GM21423 (cell line): Measurements from ENCODE around the gene MAML2.

Experiments
- ATAC-seq: cut with Tn5 transposase; IDR thresholded peaks from one replicate; pipeline ENCODE4 v1.9.1; 2021; ENCODE audit warnings: mild to moderate bottlenecking, moderate library complexity; ENCODE audit not compliant: unreplicated experiment

Gene MAML2

DNA sequence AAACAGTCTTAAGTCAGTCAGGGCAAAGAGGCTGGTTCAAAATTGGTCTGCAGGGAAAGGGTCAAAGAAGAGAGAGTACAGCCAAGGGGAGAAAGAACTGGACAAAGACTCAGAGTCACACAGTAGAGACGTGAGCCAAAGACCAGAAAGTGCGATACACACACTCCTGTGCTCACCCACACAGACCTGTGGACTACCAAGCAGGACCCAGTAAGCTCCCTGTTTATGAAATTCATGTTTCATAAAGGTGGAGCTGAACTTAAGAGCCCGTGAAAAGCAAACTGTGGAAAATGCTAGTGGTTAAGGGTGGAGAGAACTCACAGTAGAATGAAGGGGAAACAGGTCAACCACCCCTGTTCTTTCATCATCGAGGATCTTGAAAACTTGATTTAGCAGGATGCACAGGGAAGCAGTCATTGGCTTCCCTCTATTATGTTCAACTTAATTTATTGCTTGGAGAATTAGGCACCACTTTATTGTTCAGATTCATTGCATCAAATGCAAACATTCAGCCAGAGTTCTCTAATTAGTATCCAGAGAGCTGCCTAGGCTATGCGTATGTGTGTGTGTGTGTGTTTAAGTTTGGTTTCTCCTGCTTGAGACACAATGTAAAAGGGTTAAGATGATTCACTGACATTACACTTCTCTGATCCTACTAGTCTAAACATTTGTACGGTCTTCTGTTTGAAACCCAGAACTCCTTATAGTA lies 258.2 kb downstream of the MAML2 start:
- ATAC-seq = no peak

DNA sequence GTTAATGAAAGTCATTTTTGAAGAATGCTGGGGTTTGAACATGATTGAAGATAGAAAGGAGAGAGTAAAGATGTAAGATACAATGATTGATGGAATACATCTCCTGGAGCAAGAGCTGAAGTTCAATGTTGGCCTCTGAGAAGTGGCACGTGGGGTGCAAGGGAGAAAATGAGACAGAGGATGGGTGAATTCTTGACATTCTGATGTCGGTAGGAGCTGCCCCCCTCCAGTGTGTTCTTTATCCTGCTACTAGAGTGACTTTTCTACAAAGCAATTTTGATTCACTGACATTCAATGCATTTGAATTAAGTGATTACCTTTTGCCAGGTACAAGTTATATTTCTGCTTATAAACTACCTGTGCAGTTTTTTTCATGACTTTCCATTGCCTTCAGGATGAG lies 260.1 kb downstream of the MAML2 start:
- no peak for ATAC-seq

DNA sequence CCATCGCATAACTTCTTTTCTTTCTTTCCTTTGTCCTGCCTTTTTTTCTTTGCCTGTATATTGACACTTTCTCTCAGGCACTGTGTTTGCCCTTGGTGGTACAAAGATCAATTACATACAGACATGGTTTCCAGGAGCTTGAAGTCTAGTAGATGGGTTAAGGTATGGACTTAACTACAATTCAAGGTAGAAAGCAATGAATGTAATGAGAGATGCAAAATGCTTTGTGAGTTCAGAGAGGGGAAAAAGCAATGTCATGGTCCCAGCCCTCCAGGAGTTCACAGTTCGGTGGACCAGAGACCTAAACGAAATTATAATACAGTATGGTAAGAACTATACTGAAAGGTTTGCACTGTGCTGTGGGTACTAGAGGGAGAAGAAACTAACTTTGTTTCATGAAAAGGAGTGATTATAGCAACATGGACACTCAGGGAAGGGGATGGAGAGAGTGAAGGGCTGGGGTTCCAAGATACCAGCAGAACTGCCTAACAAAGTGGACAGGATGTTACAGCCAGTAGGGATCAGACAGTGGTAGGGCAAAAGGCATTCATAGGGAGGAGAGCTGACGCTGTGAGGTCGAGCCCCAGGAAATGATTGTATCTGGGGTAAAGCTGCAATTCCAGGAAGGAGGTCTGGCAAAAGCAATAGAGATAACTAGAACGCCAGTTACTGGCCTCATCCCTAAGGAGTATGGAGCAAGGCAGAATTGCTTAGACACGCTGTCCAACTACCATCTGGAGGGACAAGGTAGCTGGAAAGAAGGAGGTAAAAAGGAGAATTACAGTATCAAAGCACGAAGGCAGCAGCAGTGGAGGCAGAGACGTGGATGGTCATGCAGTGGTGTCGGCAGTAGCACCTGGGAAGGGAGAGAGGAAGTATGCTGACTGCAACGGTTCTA lies 260.7 kb downstream of the MAML2 start:
- no peak for ATAC-seq

DNA sequence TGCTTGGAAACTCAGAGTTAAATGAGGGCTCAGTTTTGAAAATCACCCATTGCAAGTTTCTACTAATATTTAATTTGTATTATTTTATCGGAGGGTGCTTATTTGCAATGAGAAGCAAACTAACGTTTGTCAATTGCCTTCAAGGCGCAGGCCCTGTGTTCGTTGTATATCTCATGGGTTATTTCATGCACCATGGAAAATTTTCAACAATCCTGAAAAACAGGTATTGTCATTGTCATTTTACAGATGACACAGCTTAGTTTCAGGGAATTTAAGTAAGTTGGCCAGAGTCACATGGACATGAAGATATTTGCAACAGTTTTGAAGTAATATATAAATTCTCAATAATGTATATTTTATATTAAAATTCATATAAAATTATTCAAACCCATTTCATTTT lies 261.4 kb downstream of the MAML2 start:
- ATAC-seq = no peak

DNA sequence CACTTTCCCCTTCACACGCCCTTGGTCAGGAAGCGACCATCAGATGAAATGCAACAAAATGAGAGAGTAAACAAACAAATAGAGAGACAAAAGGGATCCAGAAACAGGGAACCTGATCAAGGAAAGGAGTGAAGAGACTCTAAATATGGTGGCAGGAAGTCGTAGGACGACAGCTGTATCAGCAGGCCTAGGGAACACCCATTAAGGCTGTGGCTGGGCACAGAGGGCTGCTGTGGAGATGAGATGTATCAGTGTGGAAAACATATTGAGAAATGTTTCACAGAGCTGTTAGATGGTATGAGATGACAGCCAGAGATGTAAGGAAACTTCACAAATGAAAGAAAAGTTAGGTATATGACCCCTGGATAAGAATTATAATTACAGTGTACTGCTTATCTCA lies 263.3 kb downstream of the MAML2 start:
- no peak for ATAC-seq

DNA sequence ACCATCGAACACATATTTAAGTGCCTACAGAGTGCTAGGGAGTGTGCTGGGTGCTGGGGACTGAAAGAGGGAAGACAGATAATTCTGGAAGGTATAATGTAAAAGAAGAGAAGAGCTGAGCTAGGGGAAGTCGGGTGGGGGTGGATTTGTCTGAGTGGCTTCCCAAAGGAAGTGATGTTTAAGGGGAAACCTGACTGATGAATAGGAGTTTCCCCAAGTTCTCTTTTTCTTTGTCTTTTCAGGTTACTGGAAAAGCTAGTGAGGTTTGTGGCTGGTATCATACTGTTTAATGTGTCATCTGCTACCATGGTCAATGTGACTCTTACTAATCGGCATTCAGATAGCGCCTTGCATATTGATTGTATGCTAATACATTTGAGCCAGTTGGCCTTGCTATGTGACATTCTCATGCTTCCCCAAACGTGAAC lies 267.4 kb downstream of the MAML2 start:
- peak; percentile 84 for ATAC-seq

DNA sequence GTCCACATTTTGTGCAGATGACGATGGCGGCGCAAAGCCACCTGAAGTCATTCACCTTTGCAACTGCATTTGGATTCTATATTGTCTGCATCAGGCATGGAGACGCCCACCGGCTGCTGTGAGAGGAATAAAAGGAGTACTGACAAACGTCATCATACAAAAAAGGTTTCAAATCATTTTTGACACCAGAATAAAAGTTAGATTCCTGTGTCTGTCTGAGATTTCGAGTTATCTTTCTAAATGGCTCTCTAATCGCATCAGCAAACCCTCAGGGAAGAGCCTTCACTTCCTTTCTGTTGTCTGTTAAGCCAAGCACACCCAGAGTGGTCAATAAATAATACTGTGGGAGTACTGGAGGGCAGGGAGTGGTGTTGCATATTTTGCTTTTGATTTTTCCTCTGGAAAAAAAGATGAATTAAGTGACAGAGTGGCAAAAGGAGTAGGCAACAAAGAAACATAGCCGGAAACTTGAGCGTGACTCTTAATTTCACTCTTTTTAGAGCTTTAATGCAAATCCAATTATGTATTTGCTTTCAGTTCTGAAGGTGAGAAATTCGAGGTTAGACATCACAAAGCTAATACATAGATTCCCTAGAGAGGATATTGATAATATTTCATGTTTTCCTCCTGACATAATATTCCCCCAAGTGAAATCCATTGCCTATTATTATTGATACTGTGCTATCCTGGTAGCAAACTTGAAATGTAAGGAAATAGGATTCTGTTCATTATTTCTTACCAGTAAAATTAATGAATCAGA lies 268.3 kb downstream of the MAML2 start:
- peak; percentile 38 for ATAC-seq

DNA sequence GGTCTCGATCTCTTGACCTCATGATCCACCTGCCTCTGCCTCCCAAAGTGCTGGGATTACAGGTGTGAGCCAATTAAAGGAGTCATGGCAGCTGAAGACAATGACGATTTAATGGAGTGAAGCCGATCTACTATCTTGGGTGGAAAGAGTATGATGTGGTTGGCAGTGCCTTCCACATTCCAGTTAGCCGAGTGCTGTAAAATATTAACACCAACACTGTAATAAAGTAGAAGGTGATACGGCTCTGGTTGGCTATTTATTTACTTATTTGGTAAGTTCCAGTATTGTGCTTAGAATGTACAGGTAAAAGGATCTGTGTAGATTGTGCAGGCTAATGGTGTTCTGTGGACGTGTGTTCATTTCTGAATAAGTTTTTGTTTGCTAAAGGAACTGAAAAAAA lies 269.5 kb downstream of the MAML2 start:
- ATAC-seq = no peak

DNA sequence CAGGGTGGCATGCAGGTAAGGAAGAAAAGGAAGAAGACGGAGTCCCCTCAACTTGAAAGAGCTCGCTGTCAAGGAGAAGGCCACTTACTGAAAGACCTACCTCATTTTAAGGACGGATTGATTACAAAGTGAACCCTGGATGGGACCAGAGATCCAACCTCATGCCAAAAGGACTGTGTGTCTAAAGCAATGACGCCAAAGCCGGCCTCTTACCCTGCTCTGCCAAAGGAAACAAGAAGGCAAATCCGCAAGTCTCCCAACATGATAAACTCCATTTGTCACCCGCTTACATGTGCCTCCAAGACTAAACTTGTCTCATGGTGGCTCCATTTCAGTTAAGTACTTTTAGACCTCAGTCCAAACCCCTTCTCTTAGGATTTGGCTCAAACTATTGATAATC lies 270.4 kb downstream of the MAML2 start:
- no peak for ATAC-seq

DNA sequence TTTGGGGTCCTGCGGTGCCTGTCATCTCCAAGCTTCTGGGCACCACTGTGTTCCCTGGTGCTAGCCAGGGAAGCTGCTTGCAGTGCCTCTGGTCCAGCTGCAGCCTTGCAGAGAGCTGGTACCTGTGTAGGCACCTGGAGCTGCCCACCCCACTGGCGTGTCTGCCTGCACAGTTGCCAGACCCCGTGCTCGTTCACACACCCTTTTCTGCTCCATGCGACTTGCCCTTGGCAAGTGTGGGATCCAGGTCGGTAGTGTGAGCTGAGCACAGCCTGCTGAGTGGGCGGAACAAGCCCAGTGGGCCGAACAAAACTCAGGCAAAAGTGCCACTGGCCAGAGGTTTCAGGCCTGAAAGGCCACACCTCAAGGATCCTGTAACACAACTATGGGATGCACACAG lies 272.5 kb downstream of the MAML2 start:
- no peak for ATAC-seq

DNA sequence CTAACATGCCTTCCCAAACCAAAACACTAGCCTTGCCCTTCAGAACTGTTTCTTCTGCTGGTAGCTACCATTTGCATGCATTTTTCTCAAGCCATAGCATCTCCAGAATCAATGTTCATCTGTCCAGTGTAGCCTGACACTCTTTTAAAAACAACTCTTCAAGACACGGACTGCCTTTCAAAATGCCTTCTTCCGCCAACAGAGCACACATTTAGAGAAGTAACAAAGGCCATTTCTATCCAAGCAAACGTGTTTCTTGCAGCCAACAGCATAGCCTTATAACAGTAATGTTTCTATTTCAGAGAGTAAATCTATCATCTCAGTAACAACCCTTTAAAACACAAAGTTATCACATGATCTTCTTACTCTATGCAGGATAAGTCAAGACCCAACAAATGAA lies 275.8 kb downstream of the MAML2 start:
- no peak for ATAC-seq

DNA sequence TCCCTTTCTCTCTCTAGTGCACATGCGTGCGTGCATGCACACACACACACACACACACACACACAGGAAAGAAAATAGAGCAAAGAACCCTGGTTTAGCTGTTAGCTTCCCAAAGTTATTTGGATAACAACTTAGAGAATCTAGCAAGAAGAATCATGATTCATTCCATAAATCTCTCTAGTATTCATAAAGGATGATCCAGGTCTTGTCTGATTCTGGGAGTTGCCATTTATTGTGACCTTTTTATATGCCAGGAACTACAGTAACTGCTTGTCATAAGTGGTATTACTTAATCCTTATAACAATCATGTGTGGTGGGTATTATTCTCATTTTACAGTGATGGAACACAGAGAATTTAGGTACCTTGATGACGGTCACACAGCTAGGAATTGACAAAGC lies 277.6 kb downstream of the MAML2 start:
- ATAC-seq = no peak

DNA sequence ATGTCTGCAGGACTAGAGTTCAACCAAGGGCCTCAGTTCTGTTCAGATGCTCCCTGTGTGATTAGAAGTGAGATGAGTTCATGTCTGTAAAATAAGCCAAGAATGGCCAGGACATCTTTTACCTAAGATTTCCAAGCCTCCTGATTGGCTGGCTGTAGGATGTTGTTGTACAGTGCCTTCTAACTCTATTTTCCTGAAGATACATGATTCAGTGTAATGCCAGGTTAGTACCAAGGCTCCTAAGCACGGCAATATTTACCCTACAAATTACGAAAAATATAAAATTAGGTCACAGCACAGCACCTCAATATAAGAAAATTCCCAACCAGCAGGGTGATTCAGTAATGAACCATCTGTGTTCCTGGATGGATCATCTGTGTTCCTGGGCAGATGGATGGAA lies 279.1 kb downstream of the MAML2 start:
- no peak for ATAC-seq

DNA sequence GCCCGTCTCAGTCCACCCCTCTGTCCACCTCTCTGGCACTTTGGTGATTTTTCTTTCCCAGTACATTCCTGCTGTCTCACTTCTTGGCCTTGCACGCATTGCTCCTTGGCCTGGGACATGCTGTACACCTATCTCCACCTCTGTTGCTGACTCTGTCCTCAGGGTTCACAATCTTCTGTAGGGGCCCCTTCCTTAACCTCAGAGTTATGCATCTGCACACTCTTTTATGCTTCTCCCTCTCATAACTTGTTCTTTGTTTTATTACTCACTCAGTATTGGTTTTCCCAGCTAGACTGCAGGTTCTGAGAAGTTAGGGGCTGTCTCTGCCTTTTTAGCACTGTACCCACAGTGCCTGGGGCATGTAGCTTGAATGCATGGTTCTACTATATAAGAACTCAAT lies 279.9 kb downstream of the MAML2 start:
- no peak for ATAC-seq

DNA sequence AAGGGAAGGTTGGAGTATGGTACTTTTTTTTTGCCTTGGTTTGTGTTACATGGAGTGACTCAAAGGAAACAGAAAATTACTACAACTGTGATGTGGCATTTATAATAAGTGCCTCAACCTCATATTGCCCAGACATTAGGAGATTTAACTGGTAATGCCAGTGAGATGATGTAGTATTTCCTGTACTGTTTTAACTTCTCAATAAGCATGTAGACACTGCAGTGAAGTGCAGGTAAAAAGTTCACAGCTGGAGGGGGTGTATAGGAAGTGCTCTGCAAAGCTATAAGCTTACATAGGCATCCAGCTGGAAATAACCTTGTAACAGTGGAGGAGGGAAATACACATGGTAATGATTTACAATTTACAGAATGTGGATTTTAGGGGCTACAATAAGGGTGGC lies 280.9 kb downstream of the MAML2 start:
- ATAC-seq = peak; percentile 92

DNA sequence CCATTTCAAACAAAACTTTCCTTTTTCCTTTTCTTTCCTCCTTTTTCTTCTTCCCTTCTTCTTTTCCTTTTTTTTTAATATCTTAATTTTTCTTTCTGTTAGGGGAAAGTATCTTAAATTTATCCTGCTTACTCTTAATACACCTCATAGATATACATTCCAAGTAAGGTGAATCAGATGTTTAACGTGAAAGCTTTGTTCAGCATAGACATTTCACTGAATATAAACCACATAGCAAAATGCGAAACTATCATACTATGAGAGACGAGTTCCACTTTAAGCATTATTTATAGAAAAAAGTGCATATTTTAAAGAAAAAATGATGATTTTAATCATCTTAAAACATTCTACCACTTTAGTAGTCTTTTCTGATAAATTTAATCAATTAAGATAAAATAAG lies 281.3 kb downstream of the MAML2 start:
- no peak for ATAC-seq

DNA sequence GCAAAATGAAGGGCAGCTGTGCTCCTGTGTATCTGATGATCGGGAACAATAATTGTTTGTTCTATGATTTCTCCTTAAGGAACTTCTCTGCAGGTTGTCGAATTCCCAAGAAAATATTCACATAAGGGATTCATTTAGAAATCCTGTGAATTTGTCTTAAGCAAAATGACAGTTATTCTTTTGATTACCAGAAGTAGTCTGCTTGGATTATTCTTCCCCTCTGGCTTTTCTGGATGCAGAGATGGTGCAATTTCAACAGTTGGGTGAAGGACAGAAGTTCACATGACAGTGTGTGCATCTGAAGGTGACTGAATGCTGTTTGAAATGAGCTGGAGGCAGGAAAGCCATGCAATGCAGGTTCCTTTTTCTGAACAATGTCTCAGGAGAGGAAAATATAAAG lies 281.9 kb downstream of the MAML2 start:
- no peak for ATAC-seq

DNA sequence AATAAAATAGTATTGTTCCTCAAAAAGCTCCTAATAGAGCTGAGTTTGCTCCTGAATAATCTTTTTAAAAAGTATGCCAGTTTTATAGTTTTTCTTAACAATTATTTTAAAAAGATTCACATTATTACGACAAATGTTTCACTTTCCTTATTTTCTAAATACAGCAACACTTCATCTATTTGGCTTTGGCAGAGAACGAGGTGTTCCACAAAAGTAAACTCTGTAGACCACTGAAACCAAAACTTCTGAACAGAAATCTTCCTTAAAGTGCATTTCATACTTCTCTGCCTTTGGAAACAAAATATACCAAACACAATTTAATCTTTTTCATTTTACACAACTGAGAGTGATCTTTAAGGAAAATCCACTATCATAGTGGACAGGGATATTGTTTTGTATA lies 285.5 kb downstream of the MAML2 start:
- ATAC-seq = no peak

DNA sequence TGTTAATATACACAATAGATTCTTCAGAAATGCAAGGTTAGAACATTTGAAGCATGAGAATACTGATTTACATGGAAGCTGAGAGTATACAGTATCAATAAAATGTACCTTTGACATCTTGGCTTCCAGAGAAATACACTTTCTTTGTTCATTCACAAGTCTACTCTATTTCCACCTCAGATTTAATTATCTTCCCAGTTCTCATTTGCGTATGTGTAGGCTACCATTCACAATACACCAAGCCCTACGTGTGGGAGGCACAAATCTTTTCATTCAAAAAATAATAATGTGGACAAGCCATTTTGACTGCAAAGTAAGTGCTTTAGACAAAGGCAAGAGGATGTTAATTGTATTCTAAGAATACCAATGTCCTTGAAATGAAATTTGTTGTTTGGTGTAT lies 286.4 kb downstream of the MAML2 start:
- ATAC-seq = no peak

DNA sequence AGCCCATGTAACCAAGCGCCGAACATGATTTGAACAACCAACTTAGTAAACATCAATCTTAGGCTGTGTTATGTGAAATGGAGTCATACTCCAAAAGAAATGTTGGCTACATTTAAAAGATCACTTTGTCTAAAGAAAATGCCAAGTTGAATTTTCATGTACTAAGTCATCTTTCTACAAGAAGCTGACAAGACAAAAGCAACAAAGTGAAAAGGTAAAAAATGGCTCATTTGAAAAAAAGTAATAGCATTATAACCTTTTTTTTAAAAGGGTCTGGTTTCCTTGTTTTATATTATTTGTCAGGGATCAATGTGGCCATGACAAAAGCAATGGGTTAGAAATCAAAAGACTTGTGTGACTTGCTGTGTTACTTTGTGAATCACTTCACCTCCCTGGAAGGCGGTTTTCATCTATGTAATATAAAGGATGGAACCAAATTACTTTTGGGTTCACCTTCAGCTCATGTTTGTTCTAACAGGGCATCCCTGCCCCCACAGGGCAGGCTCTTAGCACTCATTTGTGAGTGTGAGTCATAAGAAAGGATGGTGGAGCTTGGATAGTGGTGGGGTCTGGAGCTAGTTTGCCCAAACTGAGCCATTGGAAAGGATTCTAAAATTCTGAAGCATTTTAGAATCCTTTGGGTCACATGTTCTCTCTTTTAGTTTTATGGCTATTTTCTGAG lies 287.1 kb downstream of the MAML2 start:
- no peak for ATAC-seq
